ENCODE results near the gene TWSG1. TPM values are rescaled to one million over a fixed set of nuclear protein-coding genes. Genes with fewer than 3 reads are reported as not detected.

TWSG1 gene
- total RNA-seq, 1 experiment from 2014 or later: 19.3 TPM

DNA sequence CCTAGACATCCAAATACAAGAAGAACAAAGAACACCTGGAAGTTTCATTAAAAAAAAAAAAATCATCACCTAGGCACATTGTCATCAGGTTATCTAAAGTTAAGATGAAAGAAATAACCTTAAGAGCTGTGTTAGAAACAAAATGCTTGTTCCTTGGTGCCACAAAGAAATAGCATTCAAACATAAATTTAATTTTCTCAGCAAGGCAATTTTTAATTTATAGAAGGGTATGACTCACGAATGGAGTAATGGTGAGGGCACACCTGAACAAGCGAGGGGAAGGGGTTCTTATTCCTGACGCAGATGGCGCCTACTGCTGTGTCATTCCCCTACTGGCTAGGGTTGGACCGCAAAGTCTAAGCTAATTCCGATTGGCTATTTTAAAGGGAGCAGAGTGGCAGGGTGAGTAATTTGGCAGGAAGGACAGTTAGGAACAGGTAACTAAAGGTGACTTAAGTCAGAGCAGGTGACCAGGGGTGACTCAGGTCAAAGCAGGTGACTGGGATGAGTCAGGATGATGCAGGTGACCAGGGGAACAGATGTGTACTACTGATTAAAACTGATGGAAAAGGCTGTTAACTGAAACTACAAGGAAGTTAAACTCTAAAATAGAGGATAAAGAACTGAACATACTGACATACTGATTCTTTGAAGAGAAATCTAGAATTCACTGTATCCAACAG is 30.0 kb upstream of the TWSG1 start (continued):
- TF ChIP-seq, protein P1, sequence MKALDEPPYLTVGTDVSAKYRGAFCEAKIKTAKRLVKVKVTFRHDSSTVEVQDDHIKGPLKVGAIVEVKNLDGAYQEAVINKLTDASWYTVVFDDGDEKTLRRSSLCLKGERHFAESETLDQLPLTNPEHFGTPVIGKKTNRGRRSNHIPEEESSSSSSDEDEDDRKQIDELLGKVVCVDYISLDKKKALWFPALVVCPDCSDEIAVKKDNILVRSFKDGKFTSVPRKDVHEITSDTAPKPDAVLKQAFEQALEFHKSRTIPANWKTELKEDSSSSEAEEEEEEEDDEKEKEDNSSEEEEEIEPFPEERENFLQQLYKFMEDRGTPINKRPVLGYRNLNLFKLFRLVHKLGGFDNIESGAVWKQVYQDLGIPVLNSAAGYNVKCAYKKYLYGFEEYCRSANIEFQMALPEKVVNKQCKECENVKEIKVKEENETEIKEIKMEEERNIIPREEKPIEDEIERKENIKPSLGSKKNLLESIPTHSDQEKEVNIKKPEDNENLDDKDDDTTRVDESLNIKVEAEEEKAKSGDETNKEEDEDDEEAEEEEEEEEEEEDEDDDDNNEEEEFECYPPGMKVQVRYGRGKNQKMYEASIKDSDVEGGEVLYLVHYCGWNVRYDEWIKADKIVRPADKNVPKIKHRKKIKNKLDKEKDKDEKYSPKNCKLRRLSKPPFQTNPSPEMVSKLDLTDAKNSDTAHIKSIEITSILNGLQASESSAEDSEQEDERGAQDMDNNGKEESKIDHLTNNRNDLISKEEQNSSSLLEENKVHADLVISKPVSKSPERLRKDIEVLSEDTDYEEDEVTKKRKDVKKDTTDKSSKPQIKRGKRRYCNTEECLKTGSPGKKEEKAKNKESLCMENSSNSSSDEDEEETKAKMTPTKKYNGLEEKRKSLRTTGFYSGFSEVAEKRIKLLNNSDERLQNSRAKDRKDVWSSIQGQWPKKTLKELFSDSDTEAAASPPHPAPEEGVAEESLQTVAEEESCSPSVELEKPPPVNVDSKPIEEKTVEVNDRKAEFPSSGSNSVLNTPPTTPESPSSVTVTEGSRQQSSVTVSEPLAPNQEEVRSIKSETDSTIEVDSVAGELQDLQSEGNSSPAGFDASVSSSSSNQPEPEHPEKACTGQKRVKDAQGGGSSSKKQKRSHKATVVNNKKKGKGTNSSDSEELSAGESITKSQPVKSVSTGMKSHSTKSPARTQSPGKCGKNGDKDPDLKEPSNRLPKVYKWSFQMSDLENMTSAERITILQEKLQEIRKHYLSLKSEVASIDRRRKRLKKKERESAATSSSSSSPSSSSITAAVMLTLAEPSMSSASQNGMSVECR (CRISPR knock-in tag; IDR thresholded peaks at IDR 0.05; ENCODE audit: borderline replicate concordance): no peak

DNA sequence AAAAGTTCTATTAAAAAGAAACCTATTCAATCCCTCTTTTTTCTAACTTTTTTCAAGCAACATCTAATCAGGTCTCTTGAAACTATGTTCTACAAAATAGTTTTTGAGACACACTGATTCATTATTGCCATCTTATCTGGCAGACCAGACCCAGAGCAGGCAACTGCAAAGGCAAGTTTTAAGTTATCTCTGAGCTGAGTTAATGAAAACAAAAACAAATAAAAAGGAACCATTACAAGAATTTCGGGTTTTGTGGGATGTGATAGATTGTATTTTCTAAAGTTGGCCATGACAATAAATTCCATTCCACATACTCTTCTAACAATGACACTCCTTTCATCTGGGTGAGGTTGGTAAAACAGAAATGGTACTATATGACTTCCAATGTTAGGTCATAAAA is 15.2 kb upstream of the TWSG1 start:
- ChIA-PET CTCF (interaction anchor here (0.6 to 1.7 kb wide), 2 partner anchors 15 to 315 kb away, joined by 4 read pairs; no protein-coding TSS in a partner anchor), POLR2A (no interaction called here)
- no peak for TF ChIP-seq RELA (CRISPR knock-in tag; IDR thresholded peaks at IDR 0.05; ENCODE audit: borderline replicate concordance)
- TF ChIP-seq, protein P2, sequence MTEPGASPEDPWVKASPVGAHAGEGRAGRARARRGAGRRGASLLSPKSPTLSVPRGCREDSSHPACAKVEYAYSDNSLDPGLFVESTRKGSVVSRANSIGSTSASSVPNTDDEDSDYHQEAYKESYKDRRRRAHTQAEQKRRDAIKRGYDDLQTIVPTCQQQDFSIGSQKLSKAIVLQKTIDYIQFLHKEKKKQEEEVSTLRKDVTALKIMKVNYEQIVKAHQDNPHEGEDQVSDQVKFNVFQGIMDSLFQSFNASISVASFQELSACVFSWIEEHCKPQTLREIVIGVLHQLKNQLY (CRISPR knock-in tag; IDR thresholded peaks at IDR 0.05): no peak
- TF ChIP-seq, protein P3, sequence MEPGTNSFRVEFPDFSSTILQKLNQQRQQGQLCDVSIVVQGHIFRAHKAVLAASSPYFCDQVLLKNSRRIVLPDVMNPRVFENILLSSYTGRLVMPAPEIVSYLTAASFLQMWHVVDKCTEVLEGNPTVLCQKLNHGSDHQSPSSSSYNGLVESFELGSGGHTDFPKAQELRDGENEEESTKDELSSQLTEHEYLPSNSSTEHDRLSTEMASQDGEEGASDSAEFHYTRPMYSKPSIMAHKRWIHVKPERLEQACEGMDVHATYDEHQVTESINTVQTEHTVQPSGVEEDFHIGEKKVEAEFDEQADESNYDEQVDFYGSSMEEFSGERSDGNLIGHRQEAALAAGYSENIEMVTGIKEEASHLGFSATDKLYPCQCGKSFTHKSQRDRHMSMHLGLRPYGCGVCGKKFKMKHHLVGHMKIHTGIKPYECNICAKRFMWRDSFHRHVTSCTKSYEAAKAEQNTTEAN (CRISPR knock-in tag; IDR thresholded peaks at IDR 0.05): no peak
- H3K36me3 Mint-ChIP-seq: peaks cover 8% of the 10 kb centered on the region; the same call in 1 of the 2 replicates
- H3K4me3 Mint-ChIP-seq: no peak overlapping the region
- DNase-seq (ENCODE audit: low spot score) (no peak), ATAC-seq (no peak)
- no peaks in the 10 kb centered on the region for H3K4me1 Mint-ChIP-seq
- no peaks in the 10 kb centered on the region for H3K27me3 Mint-ChIP-seq (ENCODE audit: low read depth)
- no peak overlapping the region for H3K27ac Mint-ChIP-seq
- H3K9me3 Mint-ChIP-seq: peaks cover 5% of the 10 kb centered on the region

DNA sequence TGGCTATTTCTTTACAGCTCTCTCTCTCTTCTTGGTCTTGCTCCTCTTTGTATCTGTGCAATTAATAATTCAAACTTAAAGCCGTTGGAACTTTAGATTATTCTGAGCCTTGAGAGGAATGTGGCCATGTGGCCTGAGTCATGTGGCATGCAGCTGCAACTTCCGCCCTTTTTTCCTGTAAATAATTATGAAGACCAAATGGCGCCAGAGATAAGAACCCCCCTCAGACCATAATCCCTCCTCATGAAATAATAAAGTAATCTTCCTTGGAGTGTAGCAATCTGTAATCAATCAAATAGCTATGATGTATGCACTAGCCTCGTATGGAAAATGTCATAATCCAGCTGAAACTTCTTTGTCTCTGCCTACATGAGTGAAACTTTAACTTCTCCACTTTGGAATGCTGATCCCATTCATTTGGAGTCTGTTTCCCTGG is 13.5 kb upstream of the TWSG1 start:
- H3K9me3 Mint-ChIP-seq: peaks cover 3% of the 10 kb centered on the region; the same call in 1 of the 2 replicates
- H3K27me3 Mint-ChIP-seq (ENCODE audit: low read depth): no peaks in the 10 kb centered on the region
- ATAC-seq (no peak), DNase-seq (ENCODE audit: low spot score) (no peak)
- CTCF ChIA-PET: interaction anchor here (1.2 kb wide), 1 partner anchor 14 kb away, joined by 3 read pairs; the partner anchor contains the start of gene TWSG1
- H3K36me3 Mint-ChIP-seq: peaks cover 8% of the 10 kb centered on the region; the same call in 1 of the 2 replicates
- POLR2A ChIA-PET: interaction anchor here (1.8 kb wide), 1 partner anchor 13 kb away, joined by 6 read pairs; the partner anchor contains the start of gene TWSG1
- H3K4me3 Mint-ChIP-seq: no peak overlapping the region
- no peak overlapping the region for H3K27ac Mint-ChIP-seq
- TF ChIP-seq, protein P2 (CRISPR knock-in tag; IDR thresholded peaks at IDR 0.05): no peak
- TF ChIP-seq, protein P4, sequence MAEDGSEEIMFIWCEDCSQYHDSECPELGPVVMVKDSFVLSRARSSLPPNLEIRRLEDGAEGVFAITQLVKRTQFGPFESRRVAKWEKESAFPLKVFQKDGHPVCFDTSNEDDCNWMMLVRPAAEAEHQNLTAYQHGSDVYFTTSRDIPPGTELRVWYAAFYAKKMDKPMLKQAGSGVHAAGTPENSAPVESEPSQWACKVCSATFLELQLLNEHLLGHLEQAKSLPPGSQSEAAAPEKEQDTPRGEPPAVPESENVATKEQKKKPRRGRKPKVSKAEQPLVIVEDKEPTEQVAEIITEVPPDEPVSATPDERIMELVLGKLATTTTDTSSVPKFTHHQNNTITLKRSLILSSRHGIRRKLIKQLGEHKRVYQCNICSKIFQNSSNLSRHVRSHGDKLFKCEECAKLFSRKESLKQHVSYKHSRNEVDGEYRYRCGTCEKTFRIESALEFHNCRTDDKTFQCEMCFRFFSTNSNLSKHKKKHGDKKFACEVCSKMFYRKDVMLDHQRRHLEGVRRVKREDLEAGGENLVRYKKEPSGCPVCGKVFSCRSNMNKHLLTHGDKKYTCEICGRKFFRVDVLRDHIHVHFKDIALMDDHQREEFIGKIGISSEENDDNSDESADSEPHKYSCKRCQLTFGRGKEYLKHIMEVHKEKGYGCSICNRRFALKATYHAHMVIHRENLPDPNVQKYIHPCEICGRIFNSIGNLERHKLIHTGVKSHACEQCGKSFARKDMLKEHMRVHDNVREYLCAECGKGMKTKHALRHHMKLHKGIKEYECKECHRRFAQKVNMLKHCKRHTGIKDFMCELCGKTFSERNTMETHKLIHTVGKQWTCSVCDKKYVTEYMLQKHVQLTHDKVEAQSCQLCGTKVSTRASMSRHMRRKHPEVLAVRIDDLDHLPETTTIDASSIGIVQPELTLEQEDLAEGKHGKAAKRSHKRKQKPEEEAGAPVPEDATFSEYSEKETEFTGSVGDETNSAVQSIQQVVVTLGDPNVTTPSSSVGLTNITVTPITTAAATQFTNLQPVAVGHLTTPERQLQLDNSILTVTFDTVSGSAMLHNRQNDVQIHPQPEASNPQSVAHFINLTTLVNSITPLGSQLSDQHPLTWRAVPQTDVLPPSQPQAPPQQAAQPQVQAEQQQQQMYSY (CRISPR knock-in tag; IDR thresholded peaks at IDR 0.05): no peak
- no peak for TF ChIP-seq RORB (CRISPR knock-in tag; IDR thresholded peaks at IDR 0.05)
- no peaks in the 10 kb centered on the region for H3K4me1 Mint-ChIP-seq
